NCI-H510A (cell line): ENCODE data around the gene ZFP57.
A peak's percentile ranks its signal among the peaks of the same experiment; 100 is the strongest.

Experiments used
- DNase-seq: peaks from one replicate; lab custom pipeline; 2025; lab: John Stamatoyannopoulos, UW

ZFP57 gene

DNA sequence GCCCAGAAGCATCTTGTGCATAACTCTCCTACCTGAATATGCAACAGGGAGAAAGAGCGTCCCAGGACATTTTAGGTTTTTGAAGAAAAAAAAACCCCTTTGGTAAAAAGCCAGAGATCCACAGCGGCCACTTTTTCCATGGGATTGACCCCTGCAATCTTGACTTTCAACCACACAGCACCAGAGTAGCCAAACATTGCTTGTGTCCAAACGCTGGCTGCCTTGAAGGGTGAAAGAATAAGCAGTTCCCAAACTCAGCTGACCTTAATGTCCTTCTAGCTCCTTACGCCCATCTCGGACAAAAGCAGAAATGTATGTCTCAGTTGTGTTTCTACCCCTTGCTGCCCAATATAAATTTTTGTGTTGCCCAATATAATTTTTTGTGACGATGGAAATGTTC, 25.3 kb downstream of the ZFP57 start:
- DNase-seq, result no peak

DNA sequence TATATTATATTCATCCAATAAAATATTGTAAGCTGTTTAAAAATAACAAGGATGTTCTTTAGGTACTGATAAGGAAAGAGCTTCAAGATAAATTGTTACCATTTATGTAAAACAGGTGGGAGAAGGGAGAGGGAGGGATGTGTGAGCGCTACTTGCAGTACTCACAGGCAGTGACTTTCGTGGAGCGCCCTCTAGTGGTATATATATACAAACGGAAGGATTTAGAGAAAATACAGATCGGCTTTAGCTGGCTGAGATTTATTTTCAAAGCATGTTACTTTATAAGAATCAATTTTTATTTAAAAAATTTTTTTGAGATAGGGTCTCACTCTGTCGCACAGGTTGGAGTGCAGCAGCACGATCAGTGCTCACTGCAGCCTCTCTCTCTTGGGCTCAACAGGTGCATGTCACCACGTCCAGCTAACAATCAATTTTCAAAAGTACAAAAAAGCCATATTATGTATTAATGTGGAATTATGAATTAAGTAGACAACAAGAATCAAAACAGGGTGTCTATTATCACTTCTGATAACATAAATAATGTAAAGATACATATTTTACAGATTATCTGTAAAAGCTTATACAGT, 27.4 kb downstream of the ZFP57 start:
- peak; percentile 38 for DNase-seq

DNA sequence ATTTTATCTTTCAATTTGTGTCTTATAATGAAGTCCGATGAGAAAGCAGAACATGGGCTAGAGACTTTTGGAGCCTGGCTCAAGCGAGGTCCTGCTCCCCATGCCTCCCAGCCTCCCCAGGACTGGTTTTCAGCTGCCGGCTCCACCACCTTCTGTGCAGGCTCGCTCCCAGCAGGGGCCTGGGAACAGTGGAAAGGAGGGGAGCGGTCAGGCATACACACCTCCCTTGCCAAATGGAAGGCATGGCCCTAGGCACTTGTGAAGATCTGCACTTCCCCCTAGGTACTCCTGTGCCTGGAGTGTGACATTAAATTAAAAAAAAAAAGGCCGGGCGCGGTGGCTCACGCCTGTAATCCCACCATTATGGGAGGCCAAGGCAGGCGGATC, 28.8 kb downstream of the ZFP57 start:
- DNase-seq, result no peak

DNA sequence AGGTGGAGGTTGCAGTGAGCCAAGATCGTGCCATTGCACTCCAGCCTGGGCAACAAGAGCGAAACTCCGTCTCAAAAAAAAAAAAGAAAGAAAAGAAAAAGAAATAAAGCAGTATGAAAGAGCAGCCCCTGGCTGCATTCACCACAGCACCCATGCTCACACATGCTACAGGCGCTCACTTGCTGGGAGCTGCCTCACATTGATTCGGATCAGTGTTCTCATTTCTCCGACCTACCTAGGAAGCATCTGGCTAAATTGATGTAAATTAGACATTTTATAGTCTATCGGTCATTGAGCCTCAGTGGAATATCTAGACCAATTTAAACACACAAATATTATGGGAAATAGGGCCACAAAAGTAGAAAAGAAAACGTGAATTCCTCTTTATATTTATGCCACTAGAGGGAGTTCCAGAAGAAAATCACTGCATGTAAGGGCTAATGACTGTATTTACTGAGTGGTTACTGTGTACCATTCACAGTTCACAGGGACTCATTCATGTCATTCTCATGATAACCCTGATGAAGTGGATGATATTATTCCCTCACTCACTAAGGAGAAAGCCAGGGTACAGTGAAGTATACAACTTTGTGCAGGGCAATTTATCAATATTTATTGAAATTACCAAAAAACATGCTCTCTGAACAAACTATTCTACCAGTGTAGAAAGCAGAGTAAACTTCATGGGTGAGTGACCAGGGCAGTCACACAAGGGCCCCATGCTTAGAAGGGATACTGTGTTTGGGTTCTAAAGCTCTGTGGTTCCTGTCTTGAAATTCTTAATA, 29.3 kb downstream of the ZFP57 start:
- no peak for DNase-seq

DNA sequence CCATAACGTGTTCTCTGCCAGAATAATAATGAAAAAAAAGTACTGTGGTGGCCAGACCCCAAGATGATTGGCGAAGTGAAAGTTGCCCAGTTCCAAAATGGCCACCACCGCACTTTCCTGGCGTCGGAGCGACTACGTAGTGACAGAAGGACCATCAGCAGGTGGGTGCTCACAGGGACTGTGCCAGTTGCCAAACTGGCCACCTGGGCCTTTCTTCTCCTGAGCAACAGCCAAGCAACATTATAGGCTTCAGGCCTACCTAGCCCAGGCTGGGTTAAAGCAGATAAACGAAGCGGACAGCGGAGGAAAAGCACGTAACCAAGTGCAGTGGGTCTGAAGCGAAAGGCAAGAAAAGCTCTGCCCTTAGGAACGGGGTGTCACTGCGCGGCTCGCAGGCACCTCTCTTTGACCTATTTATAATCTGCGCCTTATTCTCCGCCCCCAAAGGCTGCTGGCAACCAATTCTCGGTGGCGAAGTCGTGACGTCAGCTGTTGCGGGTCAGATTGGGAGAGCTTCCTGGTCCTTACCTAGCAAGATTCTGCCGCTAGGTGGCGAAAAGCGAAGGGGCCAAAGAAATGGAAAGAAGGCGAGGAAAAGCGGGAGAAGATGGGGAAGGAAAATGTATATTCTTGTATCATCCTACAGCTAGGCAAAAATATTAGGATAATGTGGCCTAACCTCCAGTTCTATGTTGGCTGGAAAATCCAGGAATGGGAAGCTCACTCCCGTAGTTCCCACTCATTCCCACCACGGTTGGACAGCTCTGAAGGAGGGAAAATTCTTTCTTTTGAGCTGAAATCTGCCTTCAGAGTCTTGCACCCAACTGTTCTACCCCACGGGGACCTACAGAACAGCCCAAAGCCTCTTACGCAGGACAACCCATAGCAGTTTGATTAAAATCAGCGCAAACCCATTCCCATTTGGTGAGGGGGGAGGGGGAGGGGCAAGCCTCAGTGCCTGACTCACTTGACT, 31.0 kb downstream of the ZFP57 start:
- peak; percentile 94 for DNase-seq

DNA sequence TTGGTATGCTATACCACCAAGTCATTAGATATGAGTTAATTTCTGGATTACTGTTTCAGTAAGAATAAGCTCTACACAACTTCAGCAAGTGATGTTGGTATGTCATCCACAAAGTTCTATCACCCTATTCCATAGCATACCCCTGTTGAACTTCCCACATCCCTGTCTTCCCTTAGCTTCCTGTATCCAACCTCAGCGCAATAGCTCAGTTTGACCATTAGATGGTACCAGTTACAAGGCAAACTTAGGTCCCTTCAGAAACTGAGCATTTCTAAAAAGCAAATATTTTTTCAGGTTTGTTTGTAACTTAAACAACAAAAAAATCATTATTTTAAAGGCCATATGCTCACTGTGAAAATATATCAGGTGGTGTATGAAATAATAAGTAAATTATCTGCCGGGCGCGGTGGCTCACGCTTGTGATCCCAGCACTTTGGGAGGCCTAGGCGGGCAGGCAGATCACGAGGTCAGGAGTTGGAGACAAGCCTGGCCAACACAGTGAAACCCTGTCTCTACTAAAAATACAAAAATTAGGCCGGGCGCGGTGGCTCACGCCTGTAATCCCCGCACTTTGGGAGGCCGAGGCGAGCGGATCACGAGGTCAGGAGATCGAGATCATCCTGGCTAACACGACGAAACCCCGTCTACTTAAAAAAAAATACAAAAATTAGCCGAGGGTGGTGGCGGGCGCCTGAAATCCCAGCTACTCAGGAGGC, 32.9 kb downstream of the ZFP57 start:
- no peak for DNase-seq

DNA sequence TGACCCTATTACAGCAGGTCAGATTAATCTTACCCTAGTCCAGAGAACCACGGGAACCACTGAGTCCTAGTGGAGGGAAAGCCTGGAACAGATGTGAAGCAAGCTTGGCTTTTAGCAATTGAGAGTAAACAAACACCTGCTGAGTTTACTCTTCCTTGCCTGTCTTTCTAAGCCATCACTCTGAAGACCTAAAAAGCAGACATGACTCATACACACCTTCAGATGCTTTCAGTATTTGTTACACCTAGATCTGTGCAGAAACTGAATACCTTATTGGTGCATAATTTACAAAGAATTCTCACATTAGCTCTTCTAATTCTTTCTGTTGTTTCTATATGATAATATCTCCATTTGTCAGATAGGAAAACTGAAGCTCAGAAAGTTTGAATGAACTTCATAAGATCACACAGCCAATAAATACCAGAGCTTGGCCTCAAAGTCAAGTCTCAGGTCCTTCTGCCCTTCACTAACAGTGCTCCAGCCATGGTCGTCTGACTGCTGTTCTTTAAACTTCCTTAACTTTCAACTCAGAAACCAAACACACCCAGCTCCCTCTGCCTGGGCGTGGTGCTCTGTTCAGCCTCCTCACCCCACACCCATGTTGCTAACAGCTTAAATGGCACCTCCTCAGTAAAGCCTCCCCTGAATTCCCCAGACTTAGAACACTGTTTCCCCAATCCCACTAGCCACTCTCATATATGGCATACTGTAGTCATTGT, 39.4 kb downstream of the ZFP57 start:
- DNase-seq, result no peak

DNA sequence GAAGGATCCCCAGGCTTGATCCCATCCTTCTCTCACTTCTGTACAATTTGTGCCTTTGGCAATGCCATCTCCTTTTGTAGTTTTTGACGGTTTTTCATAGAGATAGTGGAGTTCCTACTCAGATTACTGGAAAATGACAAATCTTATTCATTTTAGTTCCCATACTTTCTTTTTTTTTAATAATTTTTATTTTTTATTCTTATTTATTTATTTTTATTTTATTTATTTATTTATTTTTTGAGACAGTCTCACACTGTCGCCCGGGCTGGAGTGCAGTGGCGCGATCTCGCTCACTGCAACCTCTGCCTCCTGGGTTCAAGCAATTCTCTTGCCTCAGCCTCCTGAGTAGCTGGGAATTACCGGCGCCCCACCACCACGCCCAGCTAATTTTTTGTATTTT, 43.7 kb downstream of the ZFP57 start:
- no peak for DNase-seq

DNA sequence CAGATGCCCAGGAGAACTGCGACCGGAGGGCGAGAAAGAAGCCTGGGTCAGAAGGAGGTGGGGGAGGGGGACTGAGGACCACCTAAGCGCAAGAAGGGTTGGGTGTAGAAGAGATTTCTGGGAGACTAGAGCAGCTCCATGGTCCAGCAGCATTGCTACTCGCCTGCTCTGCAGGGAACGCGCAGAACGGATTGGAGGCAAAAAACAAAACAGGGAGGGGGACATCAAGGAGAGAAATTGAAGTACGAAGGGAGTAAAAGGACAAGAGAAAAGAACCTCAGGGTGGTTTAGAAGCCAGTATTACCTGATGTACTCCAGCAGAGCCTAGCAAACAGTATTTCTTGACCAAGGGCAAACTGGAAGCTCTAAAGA, 47.4 kb downstream of the ZFP57 start:
- DNase-seq, result no peak

DNA sequence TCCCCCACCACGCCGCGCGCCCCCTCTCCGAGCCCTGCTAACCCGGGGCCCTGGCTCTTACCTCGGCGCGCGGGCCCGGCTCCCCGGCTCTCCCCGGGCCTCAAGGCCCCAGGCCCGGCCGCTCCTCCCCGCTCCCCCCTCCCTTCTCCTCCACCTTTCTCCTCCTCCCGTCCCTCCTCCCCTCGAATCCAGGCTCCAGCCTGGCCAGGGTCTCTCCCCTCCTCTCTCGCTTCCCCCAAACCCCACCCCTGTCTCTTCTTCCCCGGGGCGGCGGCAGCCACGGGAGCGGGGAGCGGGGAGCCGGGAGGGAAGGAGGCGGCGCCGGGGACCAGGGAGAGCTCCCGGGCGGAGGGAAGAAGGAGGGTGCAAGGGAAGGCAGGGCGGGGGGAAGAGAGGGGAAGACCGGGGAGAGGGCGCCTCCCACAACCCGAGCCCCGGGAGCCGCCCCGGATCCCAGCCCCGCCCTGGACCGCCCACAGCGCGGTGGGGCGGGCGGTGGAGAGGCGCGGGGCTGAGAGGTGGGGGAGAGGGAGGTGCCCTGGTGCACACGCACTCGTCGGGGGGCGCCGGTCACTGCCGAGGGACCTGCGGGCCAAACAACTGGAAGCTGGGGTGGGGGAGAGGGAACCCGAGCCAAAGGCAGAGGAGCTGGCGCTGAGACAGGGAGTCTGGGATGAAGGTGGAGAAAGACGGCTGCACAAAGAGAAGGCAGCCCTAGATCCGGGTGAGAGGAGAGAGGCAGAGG, 48.0 kb downstream of the ZFP57 start, which contains the start of gene GABBR1:
TSS of gene GABBR1 (minus strand) at position 395 of the 745 bp plus-strand sequence. CDS start 798 bp downstream, outside the sequence.
- peak; percentile 91 for DNase-seq

DNA sequence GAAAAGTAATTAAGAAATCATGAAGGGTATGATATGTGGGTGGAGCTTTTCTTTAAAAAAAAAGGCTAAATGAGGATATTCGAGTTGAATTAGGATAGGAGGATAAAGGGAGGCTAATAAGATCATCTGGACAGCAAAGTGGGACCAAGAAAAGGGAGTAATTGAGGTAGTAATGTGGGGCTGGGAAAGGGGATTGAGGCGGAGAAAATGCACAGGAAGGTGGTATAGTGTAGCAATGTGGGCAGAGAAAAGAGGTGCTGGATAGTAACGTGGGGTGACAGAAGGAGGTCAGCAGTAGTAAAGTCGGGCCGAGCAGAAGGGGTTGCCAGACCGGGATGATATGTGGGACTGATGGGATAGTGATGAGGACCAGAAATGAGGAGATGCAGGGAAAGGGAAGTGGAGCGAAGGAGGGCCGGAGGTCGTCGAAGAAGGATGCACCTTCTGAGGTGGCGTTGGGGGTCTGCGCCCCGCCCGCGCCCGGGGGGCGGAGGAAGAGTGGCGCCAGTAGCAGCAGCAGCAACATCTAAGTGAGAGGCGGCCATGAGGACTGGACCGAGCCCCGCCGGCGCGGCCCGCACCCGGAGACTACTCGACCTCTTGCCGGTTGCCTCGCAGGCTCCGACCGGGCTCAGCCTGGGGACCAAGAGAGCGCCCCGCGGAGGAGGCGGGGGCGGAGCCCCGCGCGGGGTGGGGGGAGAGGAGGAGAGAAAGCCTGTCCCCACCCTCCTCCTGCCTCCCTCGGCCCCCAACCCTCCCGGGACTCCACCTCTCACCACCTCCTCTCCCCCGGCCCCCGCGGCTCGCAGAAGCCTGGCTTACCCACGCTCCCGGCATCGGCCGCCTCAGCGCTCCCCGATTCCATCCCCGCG, 48.9 kb downstream of the ZFP57 start:
- peak; percentile 64 for DNase-seq

DNA sequence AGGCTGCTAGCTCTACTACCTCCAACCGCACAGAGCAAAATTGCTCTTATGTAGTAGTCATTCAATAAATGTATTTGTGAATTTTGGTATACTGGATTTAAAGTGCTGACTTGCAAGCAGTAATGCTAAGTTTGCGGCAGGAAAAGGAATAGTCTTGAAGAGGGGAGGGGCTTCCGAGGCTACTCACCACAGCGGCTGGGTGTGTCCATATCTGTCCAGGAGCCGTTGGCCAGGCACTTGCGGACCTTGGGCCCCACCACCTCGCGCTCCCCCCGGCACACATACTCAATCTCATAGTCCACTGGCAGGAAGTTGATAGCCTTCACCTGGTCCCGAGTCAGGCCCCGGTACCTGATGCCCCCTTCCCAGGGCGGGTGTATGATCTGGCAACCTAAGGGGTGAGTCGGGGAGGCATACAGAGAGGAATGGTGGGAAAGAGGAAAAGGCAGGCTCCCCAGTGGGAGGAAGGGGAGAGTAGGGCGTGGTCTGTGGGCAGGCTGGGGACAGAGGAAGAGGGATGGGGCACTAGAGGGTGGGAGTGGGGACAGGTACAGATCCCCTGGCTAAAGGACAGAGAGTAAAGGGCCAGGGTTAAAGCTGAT, 49.6 kb downstream of the ZFP57 start:
- DNase-seq, result no peak

DNA sequence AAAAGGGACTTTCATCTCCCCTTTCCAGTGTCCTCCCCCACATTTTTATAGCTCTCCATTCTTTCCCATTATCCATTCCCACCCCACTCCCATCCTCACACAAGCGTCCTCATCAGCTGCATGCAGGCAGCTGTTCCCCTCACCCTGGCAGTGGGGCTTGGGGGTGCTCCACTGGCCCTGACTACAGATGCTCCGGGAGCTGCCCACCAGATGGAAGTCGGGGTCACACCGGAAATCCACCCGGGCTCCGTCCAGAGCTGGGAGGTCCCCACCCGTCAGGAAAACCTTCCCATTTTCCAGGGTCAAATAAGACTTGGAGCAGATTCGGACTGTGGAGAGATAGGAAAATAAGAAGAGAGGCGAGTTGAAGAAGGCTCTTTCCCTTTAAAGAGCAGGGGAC, 50.6 kb downstream of the ZFP57 start:
- DNase-seq, result no peak

DNA sequence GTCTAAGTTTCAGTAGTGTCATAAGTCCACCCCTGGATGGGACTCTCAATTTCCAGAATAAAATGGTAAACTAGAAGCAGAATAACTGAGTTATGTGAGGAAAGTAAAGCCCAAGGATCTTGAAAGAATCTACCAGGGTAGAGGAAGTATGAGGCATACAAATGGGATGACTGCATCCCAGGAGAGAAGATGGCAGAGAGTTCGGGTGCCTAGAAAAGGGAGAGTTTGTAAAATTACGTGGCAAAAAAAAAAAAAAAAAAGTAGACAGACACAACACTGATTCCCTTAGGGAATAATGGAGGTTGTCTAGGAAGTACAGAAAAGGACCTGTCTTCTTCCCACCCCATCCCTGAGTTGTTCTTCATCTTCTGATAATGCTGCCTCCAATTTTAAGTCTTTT, 51.4 kb downstream of the ZFP57 start:
- no peak for DNase-seq

DNA sequence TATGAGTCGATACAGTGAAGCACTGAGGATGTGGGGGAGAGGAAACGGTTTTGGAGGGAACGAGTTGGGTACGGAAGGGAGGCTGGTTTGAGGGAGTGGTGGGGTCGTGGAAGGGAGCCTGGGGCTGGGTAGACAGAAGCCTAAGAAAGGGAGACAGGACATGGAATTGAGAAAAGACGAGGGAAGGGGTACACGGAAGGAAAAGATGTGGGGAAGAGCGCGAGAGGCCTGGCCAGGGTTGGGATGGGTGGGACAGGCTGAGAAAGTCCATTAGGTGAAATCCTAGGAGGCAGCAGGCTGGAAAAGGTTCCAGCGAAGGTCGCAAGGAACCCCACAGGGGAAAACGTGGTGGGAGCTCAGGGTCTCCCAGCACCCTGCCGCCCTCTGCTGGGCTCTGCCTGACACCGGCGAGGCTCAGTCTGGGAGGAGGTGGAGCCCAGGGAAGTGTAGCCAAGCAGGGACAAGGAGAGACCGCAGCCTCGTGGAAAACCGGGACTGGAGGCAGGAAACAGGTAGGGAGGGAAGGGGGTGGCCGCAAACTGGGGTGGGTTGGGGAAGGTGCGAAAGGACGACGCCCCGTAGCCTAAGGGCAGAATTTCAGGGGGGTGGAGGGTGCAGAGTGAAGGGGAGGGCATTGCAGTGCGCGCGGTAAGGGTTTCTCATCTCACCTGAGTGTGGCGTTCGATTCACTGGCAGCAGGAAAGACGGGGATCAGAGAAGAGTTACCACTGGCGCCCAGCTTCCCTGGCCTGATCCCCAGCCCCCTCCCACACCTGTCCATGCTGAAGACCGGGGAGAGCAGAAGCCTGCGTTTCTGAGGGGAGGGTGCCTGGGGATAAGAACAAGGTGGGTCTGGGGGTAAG, 52.3 kb downstream of the ZFP57 start:
- DNase-seq, result peak; percentile 83

DNA sequence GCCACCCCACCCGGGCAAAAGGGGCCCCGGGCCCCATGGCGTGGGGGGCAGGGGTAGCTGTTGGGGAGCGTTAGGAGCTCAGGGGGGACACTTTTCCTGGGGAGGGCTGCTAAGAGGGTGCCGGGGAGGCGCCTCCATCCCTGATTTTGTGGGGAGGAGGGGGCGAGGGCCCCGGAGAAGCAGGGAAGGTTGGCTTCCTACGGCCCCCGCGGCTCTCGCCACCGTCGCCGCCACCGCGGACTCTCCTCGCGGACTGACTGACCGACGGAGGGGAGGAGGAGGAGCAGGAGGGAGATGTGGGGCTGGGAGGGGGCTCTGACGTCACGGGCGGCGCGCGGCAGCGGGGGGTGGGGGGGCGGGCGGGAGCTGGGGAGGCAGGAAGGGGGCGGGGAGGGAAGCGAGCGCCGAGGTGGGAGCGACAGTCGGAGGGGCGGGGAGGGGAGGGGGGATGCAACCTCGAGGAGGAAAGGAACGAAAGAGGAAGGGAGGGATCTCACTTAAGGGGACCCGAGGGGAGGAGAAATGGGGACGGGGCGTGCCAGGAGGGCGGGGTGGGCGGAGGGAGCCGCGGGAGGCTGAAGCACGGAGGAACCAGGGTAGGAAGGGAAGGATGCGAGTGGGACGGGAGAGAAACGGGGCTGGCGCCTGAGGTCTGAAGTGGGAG, 53.1 kb downstream of the ZFP57 start:
- peak; percentile 62 for DNase-seq

DNA sequence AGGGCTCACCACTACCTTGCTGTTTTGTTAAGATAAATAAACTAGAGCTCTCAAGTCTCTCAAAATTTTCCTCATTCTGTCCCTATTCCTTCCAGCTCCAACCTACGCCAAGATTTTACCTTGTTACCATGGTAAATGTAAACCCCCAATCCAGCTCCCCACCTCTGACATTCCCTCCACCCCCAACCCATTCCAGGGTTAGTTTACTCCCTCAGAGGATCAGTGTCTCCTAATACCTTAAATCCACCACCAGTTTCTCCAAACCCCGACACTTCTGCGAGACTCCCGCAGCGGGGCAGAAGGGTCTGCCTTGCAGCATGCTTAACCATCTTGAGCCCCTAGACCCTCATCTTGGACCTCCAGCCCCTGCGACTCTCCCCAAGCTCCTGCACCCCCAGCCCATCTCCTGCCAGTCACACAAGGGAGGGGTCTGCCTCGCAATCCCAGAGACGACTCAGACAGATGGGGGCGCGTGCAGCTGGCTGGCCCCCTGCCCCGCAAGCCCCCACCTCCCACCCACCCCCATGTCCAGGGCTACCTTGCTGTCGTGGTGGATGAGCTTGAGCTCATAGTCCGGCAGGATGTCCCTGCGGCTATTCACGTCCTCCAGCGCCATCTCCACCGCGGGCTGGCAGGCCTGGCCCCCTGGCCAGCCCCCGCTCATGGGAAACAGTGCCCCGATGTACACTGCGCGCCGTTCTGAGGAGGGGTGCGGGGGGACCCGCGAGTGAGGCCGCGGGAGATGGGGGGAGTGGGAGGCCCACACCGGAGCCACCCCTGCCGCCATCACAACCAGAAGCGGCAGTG, 53.8 kb downstream of the ZFP57 start:
- no peak for DNase-seq
